ENCODE measurements around the gene CATSPERB.
"Not testable (repeated sequence)": the region's sequence is repeated elsewhere in the genome, so short reads cannot be mapped to it uniquely, and the experiment has no call there.

The CATSPERB gene

DNA sequence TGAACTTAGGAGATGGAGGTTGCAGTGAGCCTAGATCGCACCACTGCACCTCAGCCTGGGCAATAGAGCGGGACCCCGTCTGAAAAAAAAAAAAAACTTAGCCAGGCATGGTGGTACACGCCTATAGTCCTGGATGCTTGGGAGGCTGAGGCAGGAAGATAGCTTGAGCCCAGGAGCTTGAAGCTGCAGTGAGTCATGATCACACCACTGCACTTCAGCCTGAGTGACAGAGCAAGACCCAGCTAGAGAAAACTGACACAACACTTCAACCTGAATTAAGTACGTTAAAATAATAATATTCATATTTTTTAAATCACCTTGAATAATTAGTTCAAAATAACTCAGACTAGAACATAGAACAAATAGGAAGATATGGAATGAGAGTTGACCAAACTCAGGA, 5.7 kb upstream of the CATSPERB start:
- DNase-seq (ENCODE audit: low read depth in 2 of 3, low spot score in 2 of 3) = no peak

DNA sequence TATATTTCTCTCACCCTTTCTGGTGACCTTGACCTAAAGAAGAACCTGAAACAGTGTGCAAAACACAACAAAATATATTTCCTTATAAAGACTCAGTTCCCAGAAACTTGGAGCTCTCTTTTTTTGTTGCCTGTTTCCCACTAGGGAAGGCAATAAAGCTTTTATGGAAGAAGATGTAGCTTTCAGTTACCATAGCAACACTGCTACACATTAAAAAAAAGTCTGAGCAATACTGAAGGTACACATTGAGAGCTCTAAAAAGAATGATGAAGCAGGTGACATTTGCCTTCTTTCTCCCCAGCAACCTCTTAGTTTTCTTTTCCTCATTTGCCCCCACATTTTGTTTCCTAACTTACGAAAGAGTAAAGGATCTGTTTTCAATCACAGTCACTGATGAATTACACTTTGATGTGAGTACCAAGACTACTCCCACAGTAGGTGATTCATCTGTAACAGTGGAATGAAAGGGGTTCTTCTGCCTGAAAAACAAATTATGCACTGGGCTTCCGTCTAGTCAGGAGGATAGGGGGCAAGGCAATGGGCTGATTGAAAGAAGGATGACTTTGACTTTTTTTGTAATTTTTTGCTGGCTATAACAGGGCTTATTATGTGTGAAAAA, 1.1 kb upstream of the CATSPERB start:
- DNase-seq (ENCODE audit: low read depth in 2 of 3, low spot score in 2 of 3) = no peak

DNA sequence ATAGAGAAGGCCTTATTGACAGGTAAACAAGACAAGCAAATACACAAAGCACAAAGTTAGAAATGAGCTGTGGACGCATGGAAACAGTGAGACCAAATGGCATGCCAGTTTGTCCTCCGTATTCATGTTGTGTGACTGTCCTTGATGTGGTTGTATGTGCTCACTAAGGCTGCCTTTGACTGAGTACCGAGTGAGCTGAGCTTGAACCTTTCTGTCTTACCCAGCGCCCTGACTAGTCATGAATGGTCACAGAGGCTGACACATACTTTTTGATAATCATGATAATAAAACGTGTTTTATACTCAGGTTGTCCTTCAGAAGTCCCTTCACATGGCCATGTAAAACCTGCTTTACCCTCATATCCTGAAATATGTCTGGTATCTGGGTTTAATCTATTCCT, 553 bp upstream of the CATSPERB start:
- DNase-seq (ENCODE audit: low read depth in 2 of 3, low spot score in 2 of 3) = no peak

DNA sequence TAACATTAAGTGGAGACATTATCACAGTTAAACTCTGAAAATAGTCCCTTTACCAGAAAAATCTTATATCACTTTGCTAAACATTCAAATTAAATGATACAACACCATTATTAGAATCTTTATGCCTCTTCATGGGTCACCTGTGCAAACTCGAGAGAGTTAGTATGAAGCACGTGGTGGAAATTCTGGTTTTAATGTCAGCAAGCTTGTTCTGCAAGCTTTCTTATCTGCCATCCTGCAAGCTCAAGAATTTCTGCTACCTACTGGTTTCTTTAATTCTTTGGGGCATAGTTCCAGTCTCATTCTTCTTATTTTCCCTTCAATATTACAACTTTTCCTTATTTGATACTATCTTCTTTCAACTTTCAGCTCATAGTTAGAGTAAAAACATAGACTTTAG, 868 bp downstream of the CATSPERB start:
- DNase-seq (ENCODE audit: low read depth in 2 of 3, low spot score in 2 of 3) = no peak

DNA sequence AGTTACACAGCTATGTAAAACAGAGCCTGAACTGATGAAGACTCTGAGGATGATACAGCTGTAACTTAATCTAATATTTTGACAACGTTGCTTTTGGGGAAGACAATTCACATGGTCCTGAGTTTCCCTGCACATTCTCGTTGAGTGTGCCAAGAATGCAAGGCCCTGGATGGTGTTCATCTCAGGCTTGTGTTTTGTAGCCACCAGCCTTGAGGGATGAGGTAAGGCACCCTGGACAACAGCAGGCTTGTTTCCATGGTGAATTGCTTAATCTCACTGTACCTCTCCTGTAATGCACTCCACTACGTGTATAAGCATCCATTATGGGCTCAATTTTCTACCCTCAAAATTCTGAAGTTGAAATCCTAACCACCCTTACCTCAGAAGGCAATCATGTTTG, 2.1 kb downstream of the CATSPERB start:
- no peak for DNase-seq (ENCODE audit: low read depth in 2 of 3, low spot score in 2 of 3)

DNA sequence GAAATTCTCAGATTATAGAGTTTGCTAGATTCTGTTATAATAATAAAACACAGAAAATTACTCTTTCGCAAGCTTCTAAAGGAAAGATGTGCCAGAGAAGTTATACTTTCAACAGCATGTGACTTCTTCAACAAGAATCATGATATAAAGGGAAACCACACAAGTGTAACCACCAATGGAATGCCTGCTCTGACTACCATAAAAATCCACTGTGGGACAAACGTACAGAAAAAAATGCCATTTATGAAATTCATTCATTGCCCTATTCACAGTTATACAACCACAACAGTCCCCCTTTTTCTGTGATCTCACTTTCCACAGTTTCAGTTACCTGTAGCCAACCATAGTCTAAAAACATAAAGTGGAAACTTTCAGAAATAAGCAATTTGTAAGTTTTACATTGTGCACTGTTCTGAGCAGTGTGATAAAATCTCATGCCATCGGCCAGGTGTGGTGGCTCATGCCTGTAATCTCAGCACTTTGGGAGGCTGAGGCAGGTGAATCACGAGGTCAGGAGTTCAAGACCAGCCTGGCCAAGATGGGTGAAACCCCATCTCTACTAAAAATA, 3.2 kb downstream of the CATSPERB start:
- DNase-seq (ENCODE audit: low read depth in 2 of 3, low spot score in 2 of 3) = no peak

DNA sequence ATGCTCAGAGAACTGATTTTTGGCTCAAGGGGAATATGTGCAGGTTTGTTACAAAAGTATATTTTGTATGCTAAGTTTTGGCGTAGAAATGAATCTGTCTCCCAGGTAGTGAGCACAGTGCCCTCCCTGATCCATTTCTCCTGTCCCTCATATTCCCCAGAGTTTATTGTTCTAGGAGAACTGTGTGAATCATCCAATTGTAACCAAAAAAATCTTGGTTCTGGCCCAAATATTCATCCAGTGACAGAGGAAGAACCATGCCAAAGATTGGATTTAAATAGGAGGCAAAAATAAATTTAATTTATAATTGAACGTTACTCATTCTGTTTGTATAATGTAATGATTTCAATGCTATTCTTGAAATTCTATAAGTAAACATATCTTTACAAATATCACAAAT, 4.8 kb downstream of the CATSPERB start:
- DNase-seq (ENCODE audit: low read depth in 2 of 3, low spot score in 2 of 3) = no peak

DNA sequence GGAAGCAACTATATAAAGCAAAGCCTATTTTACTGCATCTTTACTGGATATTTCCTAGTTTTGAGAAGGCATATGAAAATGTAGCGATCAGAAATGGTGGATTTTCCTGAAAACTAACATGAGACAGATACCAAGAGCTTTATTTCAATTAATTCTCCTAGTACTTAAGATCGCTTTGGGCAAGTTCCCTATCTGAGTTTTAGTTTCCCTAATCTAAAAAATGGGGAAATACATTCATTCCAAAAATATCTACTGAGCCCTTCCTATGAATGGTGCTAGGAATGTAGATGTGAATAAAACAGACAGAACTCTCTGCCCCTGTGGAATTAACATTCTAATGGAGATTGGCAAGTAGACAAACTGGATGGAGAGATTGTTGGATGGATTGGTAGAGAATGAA, 8.4 kb downstream of the CATSPERB start:
- no peak for DNase-seq (ENCODE audit: low read depth in 2 of 3, low spot score in 2 of 3)

DNA sequence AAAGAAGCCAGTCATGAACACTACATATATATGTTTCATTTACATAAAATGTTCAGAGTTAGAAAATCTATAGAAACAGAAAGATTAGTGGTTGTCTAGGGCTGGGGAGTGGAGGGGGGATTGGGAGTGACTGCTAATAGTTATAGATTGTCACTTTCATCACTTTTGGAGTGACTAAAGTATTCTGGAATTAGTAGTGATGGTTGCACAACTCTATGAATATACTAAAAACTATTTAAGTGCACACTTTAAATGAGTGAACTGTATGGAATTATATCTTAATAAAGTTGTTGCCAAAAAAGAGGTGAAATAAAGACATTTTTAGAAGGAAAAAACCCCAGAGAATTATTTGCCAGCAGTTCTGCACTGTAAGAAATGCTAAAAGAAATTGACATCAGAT, 9.5 kb downstream of the CATSPERB start:
- DNase-seq (ENCODE audit: low read depth in 2 of 3, low spot score in 2 of 3) = no peak

DNA sequence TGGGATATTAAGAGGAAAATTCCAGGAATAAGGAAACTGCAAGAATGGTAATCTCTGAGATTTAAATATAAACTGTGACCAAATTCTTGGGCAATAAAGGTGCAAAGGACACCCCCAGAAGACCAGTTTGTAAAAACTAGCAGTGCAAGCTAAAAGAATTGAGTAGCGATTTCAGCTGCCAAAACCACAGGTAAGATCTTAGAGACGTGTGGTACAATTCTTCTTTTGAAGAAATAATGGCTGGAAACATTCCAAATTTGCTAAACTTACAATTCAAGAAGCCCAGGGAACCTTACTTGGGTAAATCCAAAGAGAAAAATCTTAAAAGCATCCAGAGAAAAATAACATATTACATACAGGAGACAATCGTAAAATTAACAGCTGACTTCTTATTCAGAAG, 12.0 kb downstream of the CATSPERB start:
- no peak for DNase-seq (ENCODE audit: low read depth in 2 of 3, low spot score in 2 of 3)

DNA sequence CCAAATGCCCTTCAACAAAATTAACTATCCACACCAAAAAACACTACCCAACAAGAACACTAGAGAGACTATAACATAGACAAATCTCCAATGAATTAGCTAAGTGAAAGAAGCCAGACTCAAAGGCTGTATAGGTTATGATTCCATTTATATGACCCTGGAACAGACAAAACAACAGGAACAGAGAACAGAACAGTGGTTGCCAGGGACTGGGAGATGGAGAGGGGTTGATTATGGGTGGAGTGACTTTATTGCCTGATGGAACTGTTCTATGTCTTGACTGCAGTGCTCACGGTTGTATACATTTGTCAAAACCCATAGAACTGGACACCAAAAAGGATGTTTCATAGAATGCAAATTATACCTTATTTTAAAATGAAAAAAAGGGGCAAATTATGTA, 14.9 kb downstream of the CATSPERB start:
- DNase-seq (ENCODE audit: low read depth in 2 of 3, low spot score in 2 of 3) = no peak

DNA sequence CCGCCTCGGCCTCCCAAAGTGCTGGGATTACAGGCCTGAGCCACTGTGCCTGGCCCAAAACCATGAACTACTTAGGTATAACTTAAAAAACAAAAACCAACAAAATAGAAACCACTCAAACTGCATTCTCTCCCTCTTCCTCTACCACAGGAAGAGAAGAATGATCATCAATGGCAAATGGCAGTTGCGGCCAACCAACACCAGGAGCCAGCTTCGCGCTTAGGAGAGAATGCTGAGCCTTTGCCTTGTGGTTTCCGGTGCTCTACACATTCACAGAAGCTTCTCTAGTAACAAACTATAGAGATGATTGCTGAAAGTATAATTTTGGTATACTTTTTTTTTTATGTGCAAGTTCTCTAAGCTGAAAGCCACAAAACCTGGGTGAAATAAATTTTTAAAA, 17.1 kb downstream of the CATSPERB start:
- no peak for DNase-seq (ENCODE audit: low read depth in 2 of 3, low spot score in 2 of 3)

DNA sequence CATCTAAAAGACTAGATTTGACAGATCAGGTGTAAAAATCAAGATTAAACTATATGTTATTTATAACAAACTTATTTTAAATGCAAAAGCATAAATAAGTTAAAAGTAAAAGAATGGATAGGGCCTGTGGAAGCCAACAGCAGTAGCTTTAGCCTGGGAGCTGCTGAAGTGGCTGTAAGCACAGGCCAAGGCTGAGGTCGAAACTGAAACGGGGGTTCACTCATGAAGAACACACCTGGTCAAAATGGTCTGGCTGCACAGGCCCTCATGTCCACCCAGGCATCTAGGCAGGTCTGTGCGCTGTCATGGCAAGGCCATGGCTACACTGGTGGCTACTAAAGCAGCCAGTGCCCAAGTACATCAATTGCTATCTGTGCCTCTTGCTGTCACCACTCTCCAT, 23.1 kb downstream of the CATSPERB start:
- no peak for DNase-seq (ENCODE audit: low read depth in 2 of 3, low spot score in 2 of 3)

DNA sequence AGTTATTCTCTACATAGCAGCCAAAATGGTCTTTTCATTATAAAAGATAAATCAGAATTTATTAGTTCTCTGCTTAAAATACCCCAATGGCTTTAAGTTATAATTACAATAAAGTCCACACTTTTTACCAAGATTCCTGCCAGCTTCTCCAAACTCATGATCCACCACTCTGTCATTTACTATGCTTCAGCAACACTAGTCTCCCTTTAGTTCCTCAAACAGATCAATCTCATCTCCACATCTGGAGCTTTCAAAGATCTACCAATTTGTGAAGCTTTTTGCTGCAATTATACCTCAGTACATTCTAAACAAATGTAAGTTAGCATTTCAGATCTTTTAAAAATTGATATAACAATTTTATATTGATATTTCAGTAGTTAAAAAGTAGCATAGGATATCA, 24.9 kb downstream of the CATSPERB start:
- DNase-seq (ENCODE audit: low read depth in 2 of 3, low spot score in 2 of 3) = no peak

DNA sequence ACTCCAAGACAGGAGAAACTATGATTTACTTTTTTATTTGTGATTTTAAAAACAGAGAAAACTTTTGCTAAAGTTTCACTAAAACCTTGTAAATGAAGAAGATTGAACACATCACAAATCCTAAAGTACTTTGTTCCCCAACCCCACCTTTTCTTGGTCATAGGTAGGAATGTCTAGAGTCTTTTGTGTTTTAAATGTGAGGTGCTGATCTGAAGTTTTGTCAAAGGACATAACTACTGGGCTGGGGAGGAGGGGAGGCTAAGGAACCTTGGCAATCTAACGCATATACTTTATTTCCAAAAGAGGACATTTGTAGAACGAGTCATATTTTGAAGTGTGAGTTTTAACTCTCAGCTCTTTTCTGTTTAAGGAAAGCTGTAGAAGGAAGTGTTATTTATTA, 37.2 kb downstream of the CATSPERB start:
- no peak for DNase-seq (ENCODE audit: low read depth in 2 of 3, low spot score in 2 of 3)

DNA sequence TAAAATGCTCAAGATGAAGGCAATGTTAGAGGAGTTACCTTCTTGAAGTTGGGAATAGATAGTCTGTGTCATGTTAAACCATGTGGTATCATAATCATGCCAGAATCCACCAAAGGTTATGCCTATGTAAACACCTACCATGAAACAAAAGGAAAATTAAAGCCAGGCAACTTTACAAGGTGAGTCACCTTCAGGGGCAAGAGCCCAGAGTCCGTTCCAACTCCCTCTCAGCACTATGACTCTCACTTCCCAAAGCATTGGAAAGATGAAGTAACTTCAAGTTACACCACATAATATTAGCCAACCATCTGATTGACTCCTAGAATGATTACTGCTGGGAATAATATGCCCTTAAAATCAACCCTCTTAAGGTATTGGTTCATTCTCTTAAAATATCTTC, 38.5 kb downstream of the CATSPERB start:
- DNase-seq (ENCODE audit: low read depth in 2 of 3, low spot score in 2 of 3) = no peak

DNA sequence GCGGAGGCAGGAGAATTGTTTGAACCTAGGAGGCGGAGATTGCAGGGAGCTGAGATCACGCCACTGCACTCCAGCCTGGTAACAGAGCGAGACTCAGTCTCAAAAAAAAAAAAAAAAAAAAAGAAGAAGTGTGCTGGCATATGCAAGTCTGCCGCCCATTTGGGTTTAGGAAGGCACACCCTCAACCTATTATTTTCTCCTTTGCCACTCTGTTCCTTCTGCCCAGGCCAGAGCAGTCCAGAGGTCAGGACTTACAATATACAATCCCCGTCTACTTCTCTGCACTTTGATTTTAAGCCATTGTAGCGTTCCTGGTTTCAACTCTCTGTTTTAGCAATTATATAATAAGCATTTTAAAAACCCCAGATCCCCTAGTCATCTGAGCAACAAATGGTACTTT, 39.8 kb downstream of the CATSPERB start:
- DNase-seq (ENCODE audit: low read depth in 2 of 3, low spot score in 2 of 3) = no peak

DNA sequence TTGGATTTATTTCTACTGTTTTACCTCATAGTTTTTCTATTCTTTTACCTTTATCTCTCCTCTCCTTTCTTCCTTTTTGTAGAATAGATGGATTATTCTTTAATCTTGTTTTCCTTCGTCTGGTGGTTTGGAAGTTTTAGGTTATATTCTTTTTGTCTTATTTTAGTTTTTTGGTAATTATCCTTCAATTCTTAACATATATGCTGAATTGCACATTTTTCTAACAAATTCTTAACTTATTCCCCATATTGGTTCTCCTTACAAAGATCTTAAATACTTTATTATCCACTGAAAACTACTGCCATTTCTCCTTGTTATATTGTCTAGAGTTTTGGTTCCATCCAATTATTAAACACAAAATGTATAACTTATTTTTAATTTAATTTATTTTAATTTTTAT, 42.3 kb downstream of the CATSPERB start:
- DNase-seq (ENCODE audit: low read depth in 2 of 3, low spot score in 2 of 3) = no peak

DNA sequence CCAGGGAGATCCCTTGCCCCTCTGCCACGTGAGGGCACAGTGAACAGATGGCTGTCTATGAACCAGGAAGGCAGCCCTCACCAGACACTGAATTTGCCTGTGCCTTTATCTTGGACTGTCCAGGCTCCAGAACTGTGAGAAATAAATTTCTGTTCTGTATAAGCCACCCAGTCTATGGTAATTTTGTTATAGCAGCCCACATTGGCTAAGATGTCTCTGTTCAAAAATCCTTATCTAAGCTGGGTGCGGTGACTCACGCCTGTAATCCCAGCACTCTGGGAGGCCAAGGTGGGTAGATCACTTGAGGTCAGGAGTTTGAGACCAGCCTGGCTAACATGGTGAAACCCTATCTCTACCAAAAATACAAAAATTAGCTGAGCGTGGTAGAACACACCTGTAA, 44.5 kb downstream of the CATSPERB start:
- DNase-seq (ENCODE audit: low read depth in 2 of 3, low spot score in 2 of 3) = not testable (repeated sequence)

DNA sequence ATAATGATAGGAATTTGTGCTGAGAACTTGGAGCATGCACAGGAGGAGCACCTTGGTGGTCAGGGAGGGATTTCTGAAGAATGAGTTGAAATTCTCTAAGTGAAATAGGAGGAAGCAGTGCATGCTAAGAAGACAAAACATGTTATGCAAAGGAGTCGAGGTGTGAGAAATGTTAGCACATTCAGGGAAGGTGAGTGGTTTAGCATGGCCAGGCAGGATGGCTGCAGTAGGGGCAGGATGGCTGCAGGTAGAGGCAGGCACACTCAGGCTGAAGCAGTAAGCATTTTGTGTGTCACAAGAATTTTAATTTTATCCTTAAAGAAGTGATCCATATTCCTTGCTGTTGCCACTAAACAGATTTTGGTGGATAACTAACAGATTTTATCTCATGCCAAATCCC, 46.3 kb downstream of the CATSPERB start:
- DNase-seq (ENCODE audit: low read depth in 2 of 3, low spot score in 2 of 3) = no peak

DNA sequence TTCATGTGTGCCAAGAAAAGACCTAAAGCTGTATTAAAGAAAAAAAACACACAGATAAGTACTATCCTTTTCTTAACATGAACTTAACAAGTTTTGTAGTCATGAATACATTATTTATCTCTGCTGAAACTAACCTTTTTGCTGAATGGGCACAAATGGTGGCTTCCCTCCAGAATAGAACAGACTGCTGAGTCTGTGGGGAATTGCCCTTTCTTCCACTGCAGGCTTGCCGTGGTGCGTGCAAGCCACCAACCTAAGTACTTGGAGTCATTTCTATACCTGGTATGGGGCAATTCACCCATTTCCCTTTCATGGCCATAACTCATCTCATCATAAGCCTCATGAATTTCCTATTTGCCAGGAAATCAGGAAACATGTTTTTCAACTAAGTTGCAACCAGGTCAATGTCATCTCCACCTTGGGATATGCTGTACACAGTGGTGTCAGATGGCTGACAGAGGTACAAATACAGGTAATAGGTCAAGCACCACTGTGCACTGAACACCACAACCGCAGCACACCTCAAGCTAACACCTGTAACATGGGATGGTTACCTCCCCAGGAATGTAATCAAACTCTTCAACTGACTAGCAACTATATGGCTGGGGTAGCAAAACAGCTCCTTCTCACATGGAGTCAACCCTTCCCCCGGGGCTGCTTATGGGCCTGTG, 49.9 kb downstream of the CATSPERB start:
- no peak for DNase-seq (ENCODE audit: low read depth in 2 of 3, low spot score in 2 of 3)

DNA sequence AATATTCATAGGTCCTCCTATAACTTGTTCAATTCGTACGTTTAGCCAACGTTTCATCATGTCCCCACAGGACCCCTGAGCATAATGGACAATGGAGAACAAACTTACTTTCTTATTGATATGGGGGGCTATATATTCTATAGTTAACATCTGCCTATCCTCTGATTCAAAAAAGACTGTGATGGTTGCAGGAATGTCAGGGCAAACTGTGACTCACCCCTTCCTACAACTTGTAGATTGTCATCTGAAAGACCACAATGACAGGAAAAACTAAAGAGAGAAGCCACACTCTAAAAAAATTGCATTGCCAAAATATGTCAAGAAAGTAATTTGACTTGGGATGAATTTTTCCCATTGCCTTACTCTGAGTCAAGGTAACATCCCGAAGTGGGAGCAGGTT, 50.8 kb downstream of the CATSPERB start:
- no peak for DNase-seq (ENCODE audit: low read depth in 2 of 3, low spot score in 2 of 3)

DNA sequence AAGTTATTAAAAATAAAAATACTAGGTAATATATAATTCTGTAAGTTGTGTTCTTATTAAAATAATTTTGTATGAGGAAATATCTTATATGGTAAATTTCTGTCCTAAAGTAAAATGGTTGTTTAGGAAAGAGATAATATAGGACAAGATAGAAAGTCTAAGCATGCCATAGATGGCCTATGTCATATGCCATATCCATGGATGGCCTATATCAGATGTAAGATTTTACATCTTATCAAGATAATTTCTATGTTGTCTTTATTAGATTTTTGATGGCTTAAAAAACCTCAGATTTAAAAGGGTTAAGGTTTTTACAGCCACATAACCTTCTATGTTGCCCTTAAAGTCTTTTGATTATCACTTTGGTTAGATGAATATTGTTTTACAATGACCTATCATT, 52.6 kb downstream of the CATSPERB start:
- DNase-seq (ENCODE audit: low read depth in 2 of 3, low spot score in 2 of 3) = no peak

Data from activated CD8-positive, alpha-beta memory T cell treated with anti-CD3 and anti-CD28 coated beads for 48 hours (primary cell).